ENCODE results near the gene ANKRD33. TPM values are rescaled to one million over a fixed set of nuclear protein-coding genes. Genes with fewer than 3 reads are reported as not detected.

ANKRD33 gene
- total RNA-seq, 1 donor from 2014 or later: 0.22 TPM

DNA sequence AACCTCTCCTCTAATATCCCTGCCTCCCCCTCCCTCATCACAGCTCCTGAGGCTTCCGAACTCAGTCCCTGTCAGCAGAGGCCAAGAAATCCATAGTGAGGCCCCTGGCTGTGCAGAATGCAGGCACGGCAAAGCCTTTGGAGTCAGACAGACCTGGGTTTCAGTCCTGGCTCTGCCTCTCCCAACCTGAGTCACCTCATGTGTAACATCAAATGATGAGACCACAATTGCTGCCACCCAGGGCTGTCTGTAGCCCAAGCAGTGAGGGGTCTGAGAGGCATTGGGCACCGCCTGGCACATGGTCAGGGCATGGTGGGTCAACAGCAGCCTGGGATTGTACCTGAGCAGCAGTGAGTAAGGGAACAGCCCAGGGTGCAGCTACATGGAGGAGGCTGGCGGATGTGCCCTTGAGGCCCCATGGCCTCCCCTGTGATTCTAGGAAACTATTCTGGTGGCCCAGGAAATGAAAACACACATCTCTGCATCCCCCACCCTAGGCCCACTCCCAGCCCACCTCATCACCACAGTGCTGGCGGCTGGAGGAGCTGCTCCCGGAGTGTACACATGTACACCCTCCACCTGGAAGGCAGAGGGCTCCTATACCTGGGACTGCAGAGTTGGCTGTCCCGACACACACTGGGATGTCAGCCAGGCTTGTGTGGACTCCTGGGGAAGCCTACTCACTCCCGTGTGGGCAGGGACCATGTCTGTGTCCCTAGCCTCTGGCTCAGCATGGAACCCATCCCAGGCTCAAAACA is 7.7 kb downstream of the ANKRD33 start:
- Mint-ChIP-seq H3K4me1 (peaks cover 5% of the 10 kb centered on the region), H3K36me3 (no peaks in the 10 kb centered on the region), H3K27ac (no peak overlapping the region), H3K9me3 (no peaks in the 10 kb centered on the region), H3K27me3 (ENCODE audit: low read depth) (peaks cover 2% of the 10 kb centered on the region), H3K4me3 (no peak overlapping the region)
- DNase-seq (ENCODE audit: low spot score in 2 of 2, unreplicated experiment in 2 of 2): no peak
- TF ChIP-seq, protein P1, sequence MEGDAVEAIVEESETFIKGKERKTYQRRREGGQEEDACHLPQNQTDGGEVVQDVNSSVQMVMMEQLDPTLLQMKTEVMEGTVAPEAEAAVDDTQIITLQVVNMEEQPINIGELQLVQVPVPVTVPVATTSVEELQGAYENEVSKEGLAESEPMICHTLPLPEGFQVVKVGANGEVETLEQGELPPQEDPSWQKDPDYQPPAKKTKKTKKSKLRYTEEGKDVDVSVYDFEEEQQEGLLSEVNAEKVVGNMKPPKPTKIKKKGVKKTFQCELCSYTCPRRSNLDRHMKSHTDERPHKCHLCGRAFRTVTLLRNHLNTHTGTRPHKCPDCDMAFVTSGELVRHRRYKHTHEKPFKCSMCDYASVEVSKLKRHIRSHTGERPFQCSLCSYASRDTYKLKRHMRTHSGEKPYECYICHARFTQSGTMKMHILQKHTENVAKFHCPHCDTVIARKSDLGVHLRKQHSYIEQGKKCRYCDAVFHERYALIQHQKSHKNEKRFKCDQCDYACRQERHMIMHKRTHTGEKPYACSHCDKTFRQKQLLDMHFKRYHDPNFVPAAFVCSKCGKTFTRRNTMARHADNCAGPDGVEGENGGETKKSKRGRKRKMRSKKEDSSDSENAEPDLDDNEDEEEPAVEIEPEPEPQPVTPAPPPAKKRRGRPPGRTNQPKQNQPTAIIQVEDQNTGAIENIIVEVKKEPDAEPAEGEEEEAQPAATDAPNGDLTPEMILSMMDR (IDR thresholded peaks at IDR 0.05; ENCODE audit: unreplicated experiment): no peak

DNA sequence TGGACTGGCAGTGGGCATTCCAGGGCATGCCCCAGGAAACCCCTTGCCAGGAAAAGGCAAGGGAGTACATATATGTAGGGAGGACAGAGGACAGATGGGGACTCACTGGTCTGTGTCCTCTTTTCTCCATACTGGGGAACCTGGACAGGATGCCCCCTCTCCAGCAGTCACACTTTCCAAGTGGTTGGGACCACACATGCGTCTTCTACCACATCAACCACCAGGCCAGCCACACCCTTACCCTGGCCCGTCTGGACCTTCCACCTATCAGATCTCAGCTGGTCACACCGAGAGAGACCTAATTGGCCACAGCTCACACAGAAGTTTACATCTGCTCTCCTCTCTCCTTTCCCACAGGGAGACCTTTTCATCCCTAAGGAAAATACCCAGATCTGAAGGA is 8.3 kb downstream of the ANKRD33 start:
- H3K4me3 Mint-ChIP-seq: no peak overlapping the region
- DNase-seq (ENCODE audit: low spot score in 2 of 2, unreplicated experiment in 2 of 2): no peak
- H3K9me3 Mint-ChIP-seq: no peaks in the 10 kb centered on the region
- peaks cover 2% of the 10 kb centered on the region for H3K27me3 Mint-ChIP-seq (ENCODE audit: low read depth)
- H3K4me1 Mint-ChIP-seq: peaks cover 5% of the 10 kb centered on the region
- TF ChIP-seq, protein P1 (IDR thresholded peaks at IDR 0.05; ENCODE audit: unreplicated experiment): no peak
- no peak overlapping the region for H3K27ac Mint-ChIP-seq
- no peaks in the 10 kb centered on the region for H3K36me3 Mint-ChIP-seq

DNA sequence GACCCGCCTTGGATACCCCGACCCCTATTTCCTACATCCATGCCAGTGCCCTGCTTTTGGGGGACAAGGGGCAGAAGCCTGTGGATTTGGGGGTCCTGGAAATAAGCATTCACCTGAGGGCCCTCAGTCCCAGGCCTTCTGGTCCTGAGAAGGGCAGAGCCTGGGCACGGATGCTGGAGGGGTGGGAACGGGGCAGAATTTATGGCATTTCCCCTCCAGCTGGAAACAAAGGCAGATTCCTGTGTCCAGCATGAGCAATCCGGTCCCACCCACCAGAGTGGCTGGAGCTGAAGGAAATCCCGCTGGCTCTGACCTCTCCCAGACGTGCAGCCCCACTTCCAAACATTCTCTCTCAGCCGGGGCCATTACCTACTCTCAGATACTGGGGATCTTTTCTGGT is 9.3 kb downstream of the ANKRD33 start:
- no peak overlapping the region for H3K27ac Mint-ChIP-seq
- no peak overlapping the region for H3K4me3 Mint-ChIP-seq
- no peaks in the 10 kb centered on the region for H3K36me3 Mint-ChIP-seq
- TF ChIP-seq, protein P1 (IDR thresholded peaks at IDR 0.05; ENCODE audit: unreplicated experiment): no peak
- no peak for DNase-seq (ENCODE audit: low spot score in 2 of 2, unreplicated experiment in 2 of 2)
- H3K4me1 Mint-ChIP-seq: peaks cover 7% of the 10 kb centered on the region
- H3K27me3 Mint-ChIP-seq (ENCODE audit: low read depth): peaks cover 2% of the 10 kb centered on the region
- no peaks in the 10 kb centered on the region for H3K9me3 Mint-ChIP-seq

DNA sequence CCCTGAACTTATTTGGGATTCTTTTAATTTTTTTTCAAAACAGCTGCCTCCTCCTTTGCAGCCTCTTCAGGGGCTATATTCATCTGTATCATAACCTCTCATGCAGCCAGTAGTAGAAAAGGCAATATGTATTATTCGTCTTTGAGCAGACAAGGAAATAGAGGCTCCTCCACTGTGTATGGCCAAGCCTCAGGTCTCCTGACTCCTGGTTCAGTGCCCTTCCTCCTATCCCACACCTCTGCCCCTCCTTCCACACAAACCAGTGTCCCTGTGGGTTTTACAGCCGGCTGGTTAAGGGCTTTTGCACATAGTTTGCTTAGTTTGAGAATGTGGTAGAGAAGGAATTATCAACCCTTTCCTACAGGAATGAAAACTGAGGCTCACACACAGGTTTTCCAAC is 10.6 kb downstream of the ANKRD33 start:
- Mint-ChIP-seq H3K9me3 (no peaks in the 10 kb centered on the region), H3K4me1 (peaks cover 7% of the 10 kb centered on the region), H3K4me3 (no peak overlapping the region), H3K27ac (no peak overlapping the region), H3K36me3 (no peaks in the 10 kb centered on the region), H3K27me3 (ENCODE audit: low read depth) (peaks cover 2% of the 10 kb centered on the region)
- TF ChIP-seq, protein P1 (IDR thresholded peaks at IDR 0.05; ENCODE audit: unreplicated experiment): no peak
- DNase-seq (ENCODE audit: low spot score in 2 of 2, unreplicated experiment in 2 of 2): no peak

DNA sequence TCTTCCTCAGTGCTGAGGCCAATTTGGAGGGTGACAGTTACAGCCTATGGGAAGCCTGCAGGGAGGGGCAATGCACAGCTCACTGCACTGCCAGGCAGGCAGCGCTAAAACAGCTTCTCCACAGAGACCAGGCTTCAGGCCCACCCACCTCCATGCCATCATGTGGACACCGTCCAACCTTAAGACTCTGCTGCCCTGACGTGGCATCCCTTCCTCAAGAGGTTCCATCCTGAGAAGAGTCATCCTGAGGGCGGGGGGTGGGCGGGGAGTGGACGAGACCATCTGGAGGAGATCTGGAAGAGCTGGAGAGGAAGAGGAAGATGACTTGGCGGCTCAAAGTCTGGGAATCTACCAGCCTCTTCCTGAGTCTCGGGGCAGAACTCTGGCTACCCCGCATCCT is 11.0 kb downstream of the ANKRD33 start:
- TF ChIP-seq, protein P1 (IDR thresholded peaks at IDR 0.05; ENCODE audit: unreplicated experiment): no peak
- Mint-ChIP-seq H3K27me3 (ENCODE audit: low read depth) (peaks cover 2% of the 10 kb centered on the region), H3K36me3 (no peaks in the 10 kb centered on the region), H3K4me3 (no peak overlapping the region), H3K4me1 (peaks cover 7% of the 10 kb centered on the region), H3K27ac (no peak overlapping the region), H3K9me3 (no peaks in the 10 kb centered on the region)
- no peak for DNase-seq (ENCODE audit: low spot score in 2 of 2, unreplicated experiment in 2 of 2)

Measured in mesothelial cell of epicardium (in vitro differentiated cells).